Dendritic cell treated with granulocyte-macrophage colony-stimulating factor and Interleukin-4, amounts not matched to agents 40 ng/mL and 50 ng/mL, for 4 days (primary cell): ENCODE measurements around the gene SLC35F4.

ENCODE experiments used
- H3K27ac Mint-ChIP-seq: one replicate; pipeline ENCODE4 v1.8.0; 2022; ENCODE audit warnings: mild to moderate bottlenecking, mixed read lengths
- H3K27me3 Mint-ChIP-seq: one replicate; pipeline ENCODE4 v1.8.0; 2022; ENCODE audit warnings: mild to moderate bottlenecking, mixed read lengths
- H3K36me3 Mint-ChIP-seq: one replicate; pipeline ENCODE4 v1.8.0; 2022; ENCODE audit warnings: low read depth, mixed read lengths
- H3K4me1 Mint-ChIP-seq: one replicate; pipeline ENCODE4 v1.8.0; 2022; ENCODE audit warnings: low read depth, mixed read lengths
- H3K4me3 Mint-ChIP-seq: one replicate; pipeline ENCODE4 v1.8.0; 2022; ENCODE audit warnings: mild to moderate bottlenecking, moderate library complexity, mixed read lengths
- H3K9me3 Mint-ChIP-seq: one replicate; pipeline ENCODE4 v1.8.0; 2022; ENCODE audit warnings: mixed read lengths
- intact Hi-C: fragments of 100-400 bp; cut with micrococcal nuclease; formaldehyde crosslinking; loops from one replicate; pipeline ENCODE4 v1.15.0; 2022

The SLC35F4 gene

DNA sequence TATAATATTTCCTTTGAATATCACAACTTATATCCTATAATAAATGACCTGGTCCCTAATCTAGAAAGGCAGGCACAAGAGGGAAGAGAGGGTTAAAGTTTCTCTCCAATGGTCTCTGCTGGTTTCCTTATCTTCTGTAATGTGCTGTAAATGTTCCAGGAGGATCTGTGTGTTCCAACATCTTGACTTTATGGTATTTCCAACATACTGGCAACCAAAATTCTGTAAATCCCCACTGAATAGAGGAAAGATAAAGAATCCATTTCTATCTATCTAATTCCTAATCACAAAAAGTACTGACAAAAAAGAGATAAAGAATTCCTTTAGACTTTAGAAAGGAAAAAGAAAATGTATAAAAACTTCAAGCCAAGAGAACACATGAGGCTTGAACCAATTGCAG lies 225.9 kb downstream of the SLC35F4 start:
- intact Hi-C loops = no loop called here
- H3K9me3 Mint-ChIP-seq = peaks cover under 1% of the 10 kb centered on the region
- no peaks in the 10 kb centered on the region for H3K36me3 Mint-ChIP-seq
- H3K27me3 Mint-ChIP-seq = no peaks in the 10 kb centered on the region
- H3K27ac Mint-ChIP-seq = no peak overlapping the region
- no peak overlapping the region for H3K4me3 Mint-ChIP-seq
- H3K4me1 Mint-ChIP-seq = no peaks in the 10 kb centered on the region

DNA sequence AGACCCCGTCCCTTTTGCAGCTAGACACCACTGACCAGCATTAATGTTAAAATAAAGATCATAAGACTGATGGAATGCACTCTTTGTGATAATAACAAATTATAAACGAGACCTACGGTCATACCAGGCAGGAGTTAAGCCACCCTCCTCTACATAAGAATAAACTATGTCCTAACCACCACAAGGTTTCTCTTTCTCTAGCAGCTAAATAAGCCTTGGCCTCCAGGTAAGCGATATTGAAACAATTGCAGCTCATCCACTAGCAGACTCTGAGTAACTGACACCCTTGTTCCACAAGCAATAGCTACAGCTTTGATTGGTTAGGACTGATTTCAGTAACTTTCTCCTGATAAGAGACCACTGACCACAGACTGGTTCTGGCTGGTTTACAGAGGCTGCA lies 228.0 kb downstream of the SLC35F4 start:
- intact Hi-C loops = no loop called here
- Mint-ChIP-seq H3K36me3 (no peaks in the 10 kb centered on the region), H3K4me1 (no peaks in the 10 kb centered on the region), H3K4me3 (no peak overlapping the region), H3K27ac (no peak overlapping the region), H3K9me3 (peaks cover 19% of the 10 kb centered on the region), H3K27me3 (no peaks in the 10 kb centered on the region)

DNA sequence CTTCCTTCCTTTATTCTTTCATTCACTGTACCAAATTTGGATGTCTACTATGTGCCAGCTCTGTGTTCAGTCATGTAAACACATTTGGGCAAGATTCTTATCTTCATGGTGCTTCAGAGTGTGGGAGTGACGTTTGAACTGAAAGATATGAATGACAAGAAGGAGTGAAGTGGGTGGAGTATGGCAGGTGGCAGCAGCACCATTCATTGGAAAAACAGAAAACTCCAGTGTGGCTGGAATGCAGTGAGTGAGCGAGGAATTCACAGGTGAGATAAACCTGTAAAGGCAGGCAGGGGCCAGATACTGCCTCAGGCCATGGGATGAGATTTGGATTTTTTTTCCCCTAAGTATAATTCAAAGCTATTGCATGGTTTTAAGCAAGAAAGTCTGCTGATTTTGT lies 231.6 kb downstream of the SLC35F4 start:
- H3K27ac Mint-ChIP-seq = no peak overlapping the region
- H3K36me3 Mint-ChIP-seq = no peaks in the 10 kb centered on the region
- intact Hi-C loops = no loop called here
- H3K4me3 Mint-ChIP-seq = no peak overlapping the region
- no peaks in the 10 kb centered on the region for H3K4me1 Mint-ChIP-seq
- peaks cover 19% of the 10 kb centered on the region for H3K9me3 Mint-ChIP-seq
- no peaks in the 10 kb centered on the region for H3K27me3 Mint-ChIP-seq

DNA sequence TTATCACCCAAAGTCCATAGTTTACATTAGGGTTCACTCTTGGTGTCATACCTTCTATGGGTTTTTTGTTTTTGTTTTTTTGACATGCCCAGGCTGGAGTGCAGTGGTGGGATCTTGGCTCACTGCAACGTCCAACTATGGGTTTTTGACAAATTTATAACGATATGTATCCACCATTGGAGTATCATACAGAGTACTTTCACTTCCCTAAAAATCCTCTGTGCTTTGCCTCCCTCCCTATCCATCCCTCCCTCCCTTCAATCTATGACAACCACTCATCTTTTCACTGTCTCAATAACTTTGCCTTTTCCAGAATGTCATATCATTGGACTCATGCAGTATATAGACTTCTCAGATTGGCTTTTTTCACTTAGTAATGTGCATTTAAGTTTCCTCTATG lies 233.2 kb downstream of the SLC35F4 start:
- Mint-ChIP-seq H3K4me3 (no peak overlapping the region), H3K27ac (no peak overlapping the region), H3K4me1 (no peaks in the 10 kb centered on the region), H3K27me3 (no peaks in the 10 kb centered on the region), H3K36me3 (no peaks in the 10 kb centered on the region), H3K9me3 (peaks cover 19% of the 10 kb centered on the region)
- intact Hi-C loops = no loop called here

DNA sequence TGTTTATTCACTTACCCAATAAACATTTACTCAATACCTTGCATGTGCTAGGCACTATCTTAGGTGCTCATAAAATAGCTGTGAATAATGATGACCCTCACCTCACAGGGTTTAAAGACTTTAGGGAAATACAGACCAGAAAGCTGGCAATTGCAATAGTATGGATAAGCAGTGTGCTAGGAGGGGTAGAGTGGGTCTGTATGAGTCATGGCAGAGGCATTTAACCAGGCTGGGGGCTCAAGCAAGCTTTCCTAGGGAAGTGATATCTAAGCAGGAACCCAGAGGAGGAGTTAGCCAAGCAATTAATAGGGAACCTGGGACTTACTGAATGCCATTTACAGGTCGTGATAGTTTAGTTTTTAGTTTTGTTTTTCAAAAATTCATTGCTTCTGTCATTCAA lies 248.4 kb downstream of the SLC35F4 start:
- Mint-ChIP-seq H3K36me3 (no peaks in the 10 kb centered on the region), H3K4me1 (no peaks in the 10 kb centered on the region), H3K27me3 (no peaks in the 10 kb centered on the region), H3K27ac (no peak overlapping the region), H3K4me3 (no peak overlapping the region), H3K9me3 (peaks cover 16% of the 10 kb centered on the region)
- intact Hi-C loops = no loop called here

DNA sequence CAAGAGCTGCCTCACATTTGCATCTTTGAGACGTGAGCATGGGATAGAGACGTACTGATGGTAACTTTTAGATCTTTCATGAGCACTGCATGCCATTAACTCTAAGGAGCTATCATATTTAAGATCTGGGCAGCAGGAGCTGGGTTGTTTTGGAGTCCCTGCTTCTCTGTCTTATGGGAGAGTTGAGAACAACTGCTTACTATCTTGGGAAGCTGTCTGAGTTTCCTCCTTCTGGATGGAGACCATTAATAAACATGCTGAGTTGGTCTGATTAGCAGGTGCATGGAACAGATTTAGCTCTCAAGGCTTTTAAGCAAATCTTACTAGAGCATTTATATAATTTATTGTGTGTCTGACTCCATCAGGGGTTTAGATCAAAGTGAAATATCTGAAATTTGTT lies 252.9 kb downstream of the SLC35F4 start:
- Mint-ChIP-seq H3K27ac (no peak overlapping the region), H3K36me3 (no peaks in the 10 kb centered on the region), H3K4me3 (no peak overlapping the region), H3K4me1 (no peaks in the 10 kb centered on the region), H3K9me3 (peaks cover 9% of the 10 kb centered on the region), H3K27me3 (no peaks in the 10 kb centered on the region)
- intact Hi-C loops = no loop called here

DNA sequence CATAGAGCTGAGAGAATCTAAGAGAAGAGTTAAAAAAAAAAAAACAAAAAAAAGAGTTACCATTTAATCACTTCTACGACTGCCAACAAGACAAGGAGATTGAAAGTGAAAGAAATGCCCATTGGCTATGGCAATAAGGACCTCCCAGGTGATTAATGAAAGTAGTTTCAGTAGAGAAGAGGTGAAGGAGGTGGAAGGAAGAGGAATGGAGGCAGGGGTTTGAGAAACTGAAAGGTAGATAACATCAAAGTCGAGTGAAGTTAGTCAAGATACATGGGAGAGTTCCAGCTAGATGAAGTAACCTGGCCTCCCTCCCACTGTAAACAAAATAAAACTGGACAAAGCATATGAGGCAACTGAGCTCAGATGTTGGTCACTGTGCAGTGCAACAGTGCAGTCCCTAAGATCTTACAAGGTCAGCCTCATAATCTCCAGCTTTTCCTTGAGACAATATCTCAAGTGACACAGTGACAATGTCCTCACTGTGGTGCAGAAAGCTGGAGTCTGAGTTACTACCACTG lies 254.3 kb downstream of the SLC35F4 start:
- no peaks in the 10 kb centered on the region for H3K4me1 Mint-ChIP-seq
- H3K27me3 Mint-ChIP-seq = no peaks in the 10 kb centered on the region
- H3K36me3 Mint-ChIP-seq = no peaks in the 10 kb centered on the region
- no peak overlapping the region for H3K4me3 Mint-ChIP-seq
- no peak overlapping the region for H3K27ac Mint-ChIP-seq
- H3K9me3 Mint-ChIP-seq = peaks cover 9% of the 10 kb centered on the region
- intact Hi-C loops = no loop called here

DNA sequence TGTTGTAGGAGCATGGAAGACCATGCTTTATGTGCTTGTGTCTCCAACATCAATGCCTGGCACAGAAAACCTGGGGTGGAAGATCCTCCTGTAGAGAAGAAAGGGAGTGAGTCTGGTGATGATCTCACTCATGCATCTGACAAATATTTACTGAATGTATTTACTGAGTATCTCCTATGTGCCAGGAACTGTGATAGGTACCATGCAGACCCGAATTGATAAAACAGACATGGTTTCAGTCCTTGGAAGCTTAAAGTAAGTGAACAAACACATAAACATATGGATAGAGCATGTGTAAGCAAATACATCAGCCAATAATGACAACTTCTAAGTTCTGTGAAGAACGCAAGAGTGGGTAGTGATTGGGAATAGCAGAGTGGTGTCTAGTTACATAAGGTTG lies 255.3 kb downstream of the SLC35F4 start:
- intact Hi-C loops = no loop called here
- H3K4me1 Mint-ChIP-seq = no peaks in the 10 kb centered on the region
- no peaks in the 10 kb centered on the region for H3K27me3 Mint-ChIP-seq
- H3K27ac Mint-ChIP-seq = no peak overlapping the region
- H3K36me3 Mint-ChIP-seq = no peaks in the 10 kb centered on the region
- H3K4me3 Mint-ChIP-seq = no peak overlapping the region
- H3K9me3 Mint-ChIP-seq = peaks cover 9% of the 10 kb centered on the region

DNA sequence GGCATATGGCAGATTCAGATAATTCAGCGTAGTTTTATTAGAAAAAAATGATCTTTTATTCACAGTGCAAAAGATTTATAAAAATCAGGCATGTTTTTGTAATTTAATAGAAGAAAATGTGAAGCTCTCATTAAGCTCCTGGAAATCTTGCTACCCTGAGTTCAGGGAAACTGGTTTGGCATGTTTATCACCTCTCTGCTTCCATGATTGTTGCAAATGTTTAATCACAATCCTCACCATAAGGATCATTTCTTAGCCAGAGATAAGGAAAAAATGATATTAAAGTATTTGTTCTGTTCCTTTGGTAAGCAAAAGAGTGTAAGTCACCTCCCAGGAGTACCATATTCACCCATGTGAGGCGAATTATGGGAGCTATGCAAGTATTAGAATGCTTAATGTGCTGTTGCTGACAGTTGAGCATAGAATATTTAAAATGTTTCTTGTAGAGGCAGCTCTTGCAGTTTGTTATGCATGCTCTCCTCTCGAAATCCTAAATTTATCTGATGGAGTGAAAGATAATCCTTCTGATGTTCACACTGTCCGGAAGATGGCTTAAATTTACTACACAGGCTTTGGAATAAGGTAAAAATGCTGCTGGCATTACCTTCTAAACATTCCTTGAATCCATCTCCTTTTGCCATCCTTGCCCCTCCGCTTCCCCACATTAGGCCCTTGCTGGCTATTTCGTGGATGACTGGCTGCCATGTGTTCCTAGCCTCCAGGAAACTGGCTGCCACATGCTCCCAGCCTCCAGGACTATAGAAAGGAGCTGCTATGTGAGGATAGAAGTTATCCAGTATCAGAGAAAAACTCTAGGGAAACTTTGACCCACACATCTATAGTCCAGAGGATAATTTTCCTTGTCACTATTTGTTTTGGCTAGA lies 256.5 kb downstream of the SLC35F4 start:
- Mint-ChIP-seq H3K9me3 (peaks cover 9% of the 10 kb centered on the region), H3K4me1 (no peaks in the 10 kb centered on the region), H3K27ac (no peak overlapping the region), H3K27me3 (no peaks in the 10 kb centered on the region), H3K4me3 (no peak overlapping the region), H3K36me3 (no peaks in the 10 kb centered on the region)
- intact Hi-C loops = no loop called here

DNA sequence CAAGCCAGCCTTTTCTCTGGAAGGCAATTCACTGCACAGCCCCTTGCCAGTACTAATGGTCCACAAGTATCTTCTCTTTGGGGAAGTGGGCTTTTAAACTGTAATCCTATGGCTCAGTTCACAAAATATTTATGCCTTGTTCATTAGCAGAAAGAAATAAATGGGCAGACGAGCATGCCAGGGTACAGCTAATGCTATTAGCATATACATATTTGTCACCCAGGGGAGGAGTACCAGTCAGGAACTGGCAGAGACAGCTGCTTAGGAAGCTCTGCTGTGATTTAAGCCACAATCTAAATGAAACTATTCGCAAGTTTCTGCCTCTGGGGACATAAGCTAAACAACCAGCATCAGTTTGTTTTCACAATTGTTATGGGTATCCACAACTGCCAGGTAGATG lies 258.8 kb downstream of the SLC35F4 start:
- Mint-ChIP-seq H3K36me3 (no peaks in the 10 kb centered on the region), H3K4me1 (no peaks in the 10 kb centered on the region), H3K27me3 (no peaks in the 10 kb centered on the region), H3K27ac (no peak overlapping the region), H3K9me3 (peaks cover 9% of the 10 kb centered on the region), H3K4me3 (no peak overlapping the region)
- intact Hi-C loops = no loop called here

DNA sequence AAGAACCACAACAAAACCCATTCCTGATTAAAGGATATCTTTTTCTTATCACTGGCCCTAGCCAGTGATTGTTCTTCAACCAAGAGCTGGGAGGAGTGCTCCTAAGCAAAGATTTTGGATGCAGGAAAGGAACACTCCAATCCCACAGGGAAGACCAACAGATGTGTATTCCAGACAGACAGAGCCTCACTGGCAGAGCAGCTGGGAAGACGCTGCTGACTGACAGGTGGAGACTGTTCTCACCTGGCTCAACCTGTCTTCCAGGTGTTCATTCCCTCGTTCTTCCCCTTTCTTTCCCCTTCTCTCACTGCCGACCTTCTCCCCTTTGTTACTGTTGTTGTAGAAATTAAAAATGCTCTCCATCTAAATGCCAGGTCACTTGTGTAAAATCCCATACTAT lies 282.5 kb downstream of the SLC35F4 start:
- Mint-ChIP-seq H3K36me3 (no peaks in the 10 kb centered on the region), H3K9me3 (peaks cover 38% of the 10 kb centered on the region)
- intact Hi-C loops = no loop called here

DNA sequence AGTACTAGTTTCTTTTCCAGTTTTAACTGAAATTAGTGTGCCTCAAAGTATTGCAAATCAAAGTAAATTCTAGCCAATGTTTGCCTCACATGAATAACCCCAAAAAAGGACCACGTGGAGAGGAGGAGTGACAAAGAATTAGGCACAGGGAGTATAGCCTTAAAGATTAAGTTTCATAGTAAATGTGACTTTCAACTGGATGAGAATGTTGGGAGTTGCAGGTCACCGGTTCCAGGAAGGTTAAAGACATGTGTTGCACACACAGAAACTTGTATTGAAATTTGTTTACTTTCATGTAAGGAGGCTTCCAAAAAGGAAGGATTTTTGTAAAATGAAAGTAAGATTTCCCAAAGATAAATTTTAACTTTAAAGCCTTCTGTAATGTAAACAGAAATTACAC lies 283.1 kb downstream of the SLC35F4 start:
- intact Hi-C loops = no loop called here
- no peaks in the 10 kb centered on the region for H3K36me3 Mint-ChIP-seq
- H3K4me1 Mint-ChIP-seq = no peaks in the 10 kb centered on the region
- H3K4me3 Mint-ChIP-seq = no peak overlapping the region
- no peak overlapping the region for H3K27ac Mint-ChIP-seq
- peaks cover 37% of the 10 kb centered on the region for H3K9me3 Mint-ChIP-seq
- H3K27me3 Mint-ChIP-seq = no peaks in the 10 kb centered on the region

More for the DNA sequence above, 282.5 kb downstream of the SLC35F4 start:
- Mint-ChIP-seq H3K4me1 (no peaks in the 10 kb centered on the region), H3K4me3 (no peak overlapping the region), H3K27me3 (no peaks in the 10 kb centered on the region), H3K27ac (no peak overlapping the region)

DNA sequence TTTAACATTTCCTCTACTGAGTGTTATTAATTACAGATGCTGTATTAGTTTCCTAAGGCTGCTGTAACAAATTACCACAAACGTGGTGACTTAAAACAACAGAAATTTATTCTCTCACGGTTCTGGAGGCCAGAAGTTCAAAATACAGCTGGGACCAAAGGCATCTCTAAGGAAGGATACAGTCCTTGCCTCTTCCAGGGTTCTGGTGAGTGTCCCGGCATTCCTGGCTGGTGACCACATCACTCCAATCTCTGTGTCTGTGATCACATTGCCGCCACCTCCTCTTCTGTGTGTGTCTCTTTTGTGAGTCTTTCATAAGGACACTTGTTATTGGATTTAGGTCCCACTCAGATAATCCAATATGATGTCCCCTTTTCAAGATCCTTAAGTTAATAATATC lies 287.1 kb downstream of the SLC35F4 start:
- H3K4me1 Mint-ChIP-seq = no peaks in the 10 kb centered on the region
- peaks cover 12% of the 10 kb centered on the region for H3K9me3 Mint-ChIP-seq
- no peak overlapping the region for H3K4me3 Mint-ChIP-seq
- H3K27ac Mint-ChIP-seq = no peak overlapping the region
- H3K36me3 Mint-ChIP-seq = no peaks in the 10 kb centered on the region
- intact Hi-C loops = no loop called here
- H3K27me3 Mint-ChIP-seq = no peaks in the 10 kb centered on the region

DNA sequence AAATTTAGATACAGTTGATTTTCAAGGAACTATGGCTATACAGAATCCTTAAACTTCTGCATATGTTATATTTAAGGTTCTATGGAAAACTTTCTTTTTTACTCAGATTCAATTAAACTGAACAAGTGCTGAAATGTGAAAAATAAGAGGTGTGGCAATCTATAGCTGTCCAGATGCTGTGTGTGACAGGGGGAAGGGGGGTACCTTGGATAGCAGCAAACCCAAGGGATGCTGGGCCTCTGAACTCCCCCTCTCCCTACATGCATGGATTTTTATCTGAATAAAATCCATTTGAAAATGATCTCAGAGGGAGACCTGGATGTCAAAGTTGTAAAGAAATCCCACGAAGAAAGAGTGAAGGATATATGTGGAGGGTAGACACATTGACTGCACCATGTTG lies 289.4 kb downstream of the SLC35F4 start:
- Mint-ChIP-seq H3K4me3 (no peak overlapping the region), H3K9me3 (no peaks in the 10 kb centered on the region), H3K27me3 (no peaks in the 10 kb centered on the region), H3K4me1 (no peaks in the 10 kb centered on the region), H3K27ac (no peak overlapping the region), H3K36me3 (no peaks in the 10 kb centered on the region)
- intact Hi-C loops = no loop called here

DNA sequence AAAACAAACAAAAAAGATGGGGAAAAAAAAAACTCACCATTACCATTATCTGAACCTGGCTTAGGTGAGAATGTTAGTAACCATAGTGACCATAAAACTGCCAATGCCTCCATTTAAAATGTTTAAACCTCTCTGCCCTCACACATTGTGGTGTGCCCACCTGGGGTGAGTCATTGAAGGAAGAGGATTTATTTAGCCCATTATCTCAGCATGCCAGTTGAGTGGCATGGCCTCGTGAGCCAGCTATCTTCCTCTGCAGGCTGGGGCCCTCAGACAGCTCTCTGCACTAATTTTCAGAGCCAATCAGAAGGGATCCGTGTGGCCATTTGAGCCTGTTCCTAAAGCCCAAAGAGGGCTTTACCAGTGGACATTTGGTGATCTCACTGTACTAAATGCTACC lies 290.4 kb downstream of the SLC35F4 start:
- no peaks in the 10 kb centered on the region for H3K9me3 Mint-ChIP-seq
- no peaks in the 10 kb centered on the region for H3K4me1 Mint-ChIP-seq
- intact Hi-C loops = no loop called here
- H3K27ac Mint-ChIP-seq = no peak overlapping the region
- no peak overlapping the region for H3K4me3 Mint-ChIP-seq
- no peaks in the 10 kb centered on the region for H3K36me3 Mint-ChIP-seq
- H3K27me3 Mint-ChIP-seq = no peaks in the 10 kb centered on the region
